Measurements from ENCODE around the gene MXRA8.

Gene MXRA8

GRCh38 chr1:1341549-1342021, 16.8 kb downstream of the MXRA8 start:
- no peak for DNase-seq (ENCODE audit: extremely low spot score)
- TF ChIP-seq CTCF (IDR thresholded peaks at IDR 0.05; ENCODE audit: control extremely low read depth, extremely low read depth, low read depth, missing control alignments), result no peak
- ChIA-PET CTCF (no interaction called here), POLR2A (no interaction called here)

GRCh38 chr1:1340791-1341548, 17.4 kb downstream of the MXRA8 start:
- CTCF ChIA-PET, result no interaction called here
- TF ChIP-seq CTCF (IDR thresholded peaks at IDR 0.05; ENCODE audit: control extremely low read depth, extremely low read depth, low read depth, missing control alignments), result no peak
- no peak for DNase-seq (ENCODE audit: extremely low spot score)
- POLR2A ChIA-PET, result no interaction called here

GRCh38 chr1:1340185-1340584, 18.2 kb downstream of the MXRA8 start:
- CTCF ChIA-PET, result no interaction called here
- no peak for TF ChIP-seq CTCF (IDR thresholded peaks at IDR 0.05; ENCODE audit: control extremely low read depth, extremely low read depth, low read depth, missing control alignments)
- no peak for DNase-seq (ENCODE audit: extremely low spot score)
- POLR2A ChIA-PET, result no interaction called here

GRCh38 chr1:1338278-1338677, 20.1 kb downstream of the MXRA8 start:
- POLR2A ChIA-PET, result no interaction called here
- DNase-seq (ENCODE audit: extremely low spot score), result no peak
- CTCF ChIA-PET, result interaction anchor here (0.9 kb wide), 1 partner anchor 10 kb away, joined by 4 read pairs; no protein-coding TSS in a partner anchor
- TF ChIP-seq CTCF (IDR thresholded peaks at IDR 0.05; ENCODE audit: control extremely low read depth, extremely low read depth, low read depth, missing control alignments), result no peak

GRCh38 chr1:1337793-1338147, 20.6 kb downstream of the MXRA8 start:
- DNase-seq (ENCODE audit: extremely low spot score), result peak; percentile 77
- CTCF ChIA-PET, result interaction anchor here (0.9 kb wide), 1 partner anchor 10 kb away, joined by 4 read pairs; no protein-coding TSS in a partner anchor
- POLR2A ChIA-PET, result interaction anchor here (0.6 kb wide), 1 partner anchor 102 kb away, joined by 5 read pairs; no protein-coding TSS in a partner anchor
- TF ChIP-seq CTCF (IDR thresholded peaks at IDR 0.05; ENCODE audit: control extremely low read depth, extremely low read depth, low read depth, missing control alignments), result no peak

GRCh38 chr1:1336931-1337792, 21.2 kb downstream of the MXRA8 start:
- CTCF ChIA-PET, result interaction anchor here (0.9 to 1.0 kb wide), 2 partner anchors 8 to 11 kb away, joined by 3 to 4 read pairs; no protein-coding TSS in a partner anchor
- no peak for TF ChIP-seq CTCF (IDR thresholded peaks at IDR 0.05; ENCODE audit: control extremely low read depth, extremely low read depth, low read depth, missing control alignments)
- no peak for DNase-seq (ENCODE audit: extremely low spot score)
- POLR2A ChIA-PET, result interaction anchor here (0.6 kb wide), 1 partner anchor 101 kb away, joined by 5 read pairs; no protein-coding TSS in a partner anchor

Measured in GM10248 (cell line).